Neural progenitor cell (in vitro differentiated cells): ENCODE results near the gene FAM83E.

Experiments
- EZH2phosphoT487 ChIP-seq: fragments of 200-600 bp; sonication (generic); IDR thresholded peaks from 2 replicates; pipeline ENCODE4 v1.6.1; 2017; ENCODE audit warnings: antibody characterized with exemption
- TF ChIP-seq, protein P1 (sequence below): fragments of 200-600 bp; sonication (generic); IDR thresholded peaks from 2 replicates; pipeline ENCODE4 v1.5.1; 2017; ENCODE audit warnings: antibody characterized with exemption, mild to moderate bottlenecking

DNA sequence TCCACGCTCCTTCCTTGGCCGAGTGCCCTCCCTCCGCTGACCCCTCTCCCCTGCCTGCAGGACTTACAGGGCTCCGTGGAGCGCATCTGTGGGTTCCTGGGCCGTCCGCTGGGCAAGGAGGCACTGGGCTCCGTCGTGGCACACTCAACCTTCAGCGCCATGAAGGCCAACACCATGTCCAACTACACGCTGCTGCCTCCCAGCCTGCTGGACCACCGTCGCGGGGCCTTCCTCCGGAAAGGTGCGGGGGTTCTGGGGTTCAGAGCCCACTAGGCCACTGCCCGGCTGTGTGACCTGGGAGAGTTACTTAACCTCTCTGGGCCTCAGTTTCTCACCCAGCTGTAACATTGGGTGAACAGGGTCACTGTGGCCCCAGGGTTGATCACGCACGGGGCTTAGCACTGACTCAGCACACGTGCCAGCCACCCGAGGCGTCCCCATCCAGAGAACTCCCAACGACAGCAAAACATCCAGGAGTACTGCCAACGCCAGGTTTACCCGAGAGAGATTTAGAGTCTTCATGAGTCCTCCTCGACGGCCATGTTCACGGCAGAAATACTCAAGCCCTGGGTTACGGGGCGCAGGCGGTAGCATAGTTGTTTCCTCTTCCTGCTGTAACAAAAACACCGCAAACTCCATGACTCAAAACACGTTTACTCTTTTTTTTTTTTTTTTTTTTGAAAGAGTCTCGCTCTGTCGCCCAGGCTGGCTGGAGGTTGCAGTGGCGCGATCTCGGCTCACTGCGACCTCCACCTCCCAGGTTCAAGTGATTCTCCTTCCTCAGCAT is 18.0 kb downstream of the FAM83E start:
- TF ChIP-seq, protein P1, sequence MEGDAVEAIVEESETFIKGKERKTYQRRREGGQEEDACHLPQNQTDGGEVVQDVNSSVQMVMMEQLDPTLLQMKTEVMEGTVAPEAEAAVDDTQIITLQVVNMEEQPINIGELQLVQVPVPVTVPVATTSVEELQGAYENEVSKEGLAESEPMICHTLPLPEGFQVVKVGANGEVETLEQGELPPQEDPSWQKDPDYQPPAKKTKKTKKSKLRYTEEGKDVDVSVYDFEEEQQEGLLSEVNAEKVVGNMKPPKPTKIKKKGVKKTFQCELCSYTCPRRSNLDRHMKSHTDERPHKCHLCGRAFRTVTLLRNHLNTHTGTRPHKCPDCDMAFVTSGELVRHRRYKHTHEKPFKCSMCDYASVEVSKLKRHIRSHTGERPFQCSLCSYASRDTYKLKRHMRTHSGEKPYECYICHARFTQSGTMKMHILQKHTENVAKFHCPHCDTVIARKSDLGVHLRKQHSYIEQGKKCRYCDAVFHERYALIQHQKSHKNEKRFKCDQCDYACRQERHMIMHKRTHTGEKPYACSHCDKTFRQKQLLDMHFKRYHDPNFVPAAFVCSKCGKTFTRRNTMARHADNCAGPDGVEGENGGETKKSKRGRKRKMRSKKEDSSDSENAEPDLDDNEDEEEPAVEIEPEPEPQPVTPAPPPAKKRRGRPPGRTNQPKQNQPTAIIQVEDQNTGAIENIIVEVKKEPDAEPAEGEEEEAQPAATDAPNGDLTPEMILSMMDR: no peak
- TF ChIP-seq EZH2phosphoT487: no peak
